Activated CD4-positive, alpha-beta T cell treated with anti-CD3 and anti-CD28 coated beads for 24 hours (primary cell): Measurements from ENCODE around the gene GRID1.
"Not testable (repeated sequence)": the region's sequence is repeated elsewhere in the genome, so short reads cannot be mapped to it uniquely, and the experiment has no call there.

ENCODE experiments used
- DNase-seq, 2 donors: peaks; one replicate each; pipeline ENCODE4 v3.0.0-alpha.2; 2020; ENCODE audit warnings: low read depth in 2 of 2

Gene GRID1

GRCh38 chr10:85997544-85997943, 369.1 kb downstream of the GRID1 start:
- no peak for DNase-seq

DNA sequence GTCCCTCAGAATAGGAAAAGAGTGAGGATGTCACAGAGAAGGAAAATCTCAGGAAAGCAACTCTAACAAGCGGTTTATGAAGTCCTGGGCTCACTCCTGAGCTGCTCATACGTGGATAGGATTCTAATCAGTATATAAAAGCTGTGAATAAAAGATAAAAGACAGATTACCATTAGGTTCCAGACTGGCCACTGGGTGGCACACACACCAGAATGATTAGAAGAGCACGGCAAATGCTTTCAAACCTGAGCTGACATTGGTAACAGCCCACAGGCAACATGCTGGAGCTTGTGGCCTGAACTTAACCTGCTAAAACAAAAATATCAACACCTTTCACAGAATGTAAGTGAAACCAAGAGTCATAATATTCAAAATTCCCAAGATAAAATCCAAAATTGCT, 370.8 kb downstream of the GRID1 start:
- no peak for DNase-seq

- DNase-seq = no peak
Measured at GRCh38 chr10:85993840-85994507, 372.6 kb downstream of the GRID1 start.

DNA sequence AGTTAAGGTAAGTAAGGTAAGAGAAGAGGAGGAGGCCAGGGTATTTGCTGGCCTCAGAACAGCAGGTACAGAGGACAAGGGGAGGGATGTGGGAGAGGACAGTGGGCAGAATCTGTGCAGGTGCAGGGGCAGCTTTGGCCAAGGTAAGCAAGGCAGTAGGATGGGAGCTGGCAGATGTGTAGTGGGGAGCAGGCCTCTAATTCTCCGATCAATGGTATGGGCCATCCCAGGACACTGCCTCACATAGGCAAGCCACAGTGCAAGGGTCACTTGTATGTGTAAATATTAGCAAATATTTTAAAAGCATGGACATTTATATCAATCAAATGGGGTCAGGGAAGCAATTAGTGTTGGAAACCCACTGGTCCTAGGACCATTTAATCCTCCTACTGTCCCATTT, 373.5 kb downstream of the GRID1 start:
- DNase-seq = no peak

DNA sequence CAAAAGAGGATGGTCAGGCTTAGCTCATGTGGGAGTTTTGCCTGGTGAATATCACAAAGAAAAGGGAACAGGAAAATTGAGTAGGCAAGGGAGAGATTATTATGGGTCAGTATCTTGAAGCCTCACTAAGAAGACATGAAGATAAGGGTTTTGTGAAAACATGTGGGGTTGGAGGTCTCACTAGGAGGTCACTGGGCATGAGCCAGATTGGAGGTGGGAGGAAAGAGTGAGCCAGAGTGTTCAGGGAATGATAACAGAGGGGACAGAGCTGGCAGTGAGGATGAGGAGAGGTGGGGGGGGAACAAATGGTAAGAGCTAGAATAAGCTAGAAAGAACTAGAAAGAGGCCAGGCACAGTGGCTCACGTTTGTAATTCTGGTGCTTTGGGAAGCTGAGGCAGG, 374.3 kb downstream of the GRID1 start:
- DNase-seq = no peak

DNA sequence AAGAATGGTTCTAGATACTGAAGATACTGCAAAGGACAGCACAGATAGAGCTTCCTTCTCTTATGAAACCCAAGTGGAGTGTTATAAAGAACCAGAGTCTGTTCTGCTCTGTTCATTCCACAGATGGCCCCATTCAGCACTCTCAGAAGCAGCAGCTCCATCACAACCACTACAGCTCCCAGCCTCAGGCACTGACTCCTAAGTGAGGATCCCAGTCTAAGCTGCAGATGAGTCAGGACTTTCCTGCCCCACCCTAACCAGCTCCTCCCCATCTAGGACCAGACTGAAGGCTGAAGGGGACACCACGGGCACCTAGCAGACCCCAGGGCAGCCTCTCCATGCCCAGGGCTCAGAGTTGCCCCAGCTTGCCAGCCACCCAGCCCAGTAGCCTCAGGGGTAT, 379.8 kb downstream of the GRID1 start:
- DNase-seq = no peak

- no peak for DNase-seq
Measured at GRCh38 chr10:85983051-85983450, 383.5 kb downstream of the GRID1 start.

GRCh38 chr10:85979598-85979997, 387.0 kb downstream of the GRID1 start:
- DNase-seq = no peak

DNA sequence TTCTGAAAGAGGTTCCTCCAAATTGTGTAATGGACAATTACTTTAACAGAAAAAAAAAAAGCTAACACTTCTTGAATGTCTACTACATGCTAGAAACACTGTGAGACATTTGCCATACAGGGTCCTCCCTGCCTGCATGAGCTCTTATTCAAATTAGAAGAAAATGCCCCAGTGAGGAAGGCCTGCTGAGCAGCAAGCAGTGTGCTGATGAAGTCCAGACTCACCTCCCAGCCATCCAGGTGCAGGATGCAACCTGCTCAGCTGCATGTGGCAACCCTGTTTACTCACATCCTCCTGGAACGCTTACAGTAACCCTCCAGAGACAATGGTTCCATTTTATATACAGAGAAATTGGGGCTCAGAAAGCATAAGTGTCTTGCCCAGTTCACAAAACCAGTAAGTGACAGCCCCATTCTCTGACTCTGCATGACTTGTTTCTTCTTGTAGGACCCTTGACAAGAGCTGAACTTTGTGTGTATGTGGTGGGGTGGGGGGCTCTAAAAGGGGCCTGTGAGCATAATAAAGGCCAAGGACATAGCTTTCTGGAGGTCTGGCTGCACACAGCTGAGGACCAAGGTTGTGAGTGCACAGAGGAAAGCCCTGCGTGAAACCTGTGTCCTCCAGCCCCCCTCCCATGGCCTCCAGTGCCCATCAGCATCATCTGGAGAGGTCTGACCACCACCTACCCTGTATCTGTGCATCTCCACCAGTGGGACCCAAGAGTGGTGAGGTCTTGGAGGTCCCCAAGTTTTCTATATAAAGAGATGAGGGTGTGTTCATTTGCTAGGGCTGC, 387.8 kb downstream of the GRID1 start:
- no peak for DNase-seq

DNA sequence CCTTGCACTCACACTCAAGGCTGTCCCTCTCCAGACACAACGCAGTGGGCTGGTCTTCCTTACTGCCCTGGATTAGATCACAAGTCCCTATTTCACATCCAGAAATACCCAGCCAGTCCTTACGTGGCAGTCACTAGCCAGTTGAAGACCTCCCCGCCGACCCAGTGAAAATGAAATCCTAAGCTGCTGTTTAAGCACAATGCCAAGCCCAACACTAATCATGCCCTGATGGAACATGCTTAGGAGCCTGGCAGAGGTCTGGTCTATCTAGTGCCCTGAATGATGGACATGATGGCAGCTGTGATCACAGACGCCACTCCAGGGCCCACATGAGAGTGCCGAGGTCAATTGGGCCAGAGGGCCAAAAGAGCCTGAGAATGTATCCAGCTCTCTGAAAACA, 389.0 kb downstream of the GRID1 start:
- no peak for DNase-seq

DNA sequence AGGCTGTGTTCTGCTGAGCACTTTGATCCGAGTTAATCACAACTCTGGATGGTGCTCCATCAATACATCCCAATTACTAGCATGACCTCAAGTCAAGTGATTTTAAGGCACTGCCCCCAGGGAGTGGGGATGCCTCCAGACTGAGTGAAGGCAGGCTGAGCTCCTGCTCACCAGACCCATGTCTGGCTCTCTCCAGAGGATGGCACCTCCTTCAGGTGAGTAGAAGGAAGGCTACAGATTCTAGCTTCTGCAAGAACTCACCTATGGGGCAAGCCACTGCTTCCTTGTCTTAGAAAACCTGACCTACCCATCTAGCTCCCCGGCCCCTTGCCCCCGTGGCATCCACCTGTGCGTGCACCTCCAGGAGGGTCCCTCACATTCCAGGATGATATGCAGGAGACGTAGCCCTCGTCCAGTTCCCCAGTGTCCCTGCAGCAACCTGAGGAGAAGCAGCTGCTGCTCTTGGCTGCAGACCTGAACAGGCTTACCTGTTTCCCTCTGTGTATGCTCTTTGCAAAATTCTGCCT, 390.3 kb downstream of the GRID1 start:
- DNase-seq = no peak

- DNase-seq = no peak
Measured at GRCh38 chr10:85971494-85971893, 395.1 kb downstream of the GRID1 start.

DNA sequence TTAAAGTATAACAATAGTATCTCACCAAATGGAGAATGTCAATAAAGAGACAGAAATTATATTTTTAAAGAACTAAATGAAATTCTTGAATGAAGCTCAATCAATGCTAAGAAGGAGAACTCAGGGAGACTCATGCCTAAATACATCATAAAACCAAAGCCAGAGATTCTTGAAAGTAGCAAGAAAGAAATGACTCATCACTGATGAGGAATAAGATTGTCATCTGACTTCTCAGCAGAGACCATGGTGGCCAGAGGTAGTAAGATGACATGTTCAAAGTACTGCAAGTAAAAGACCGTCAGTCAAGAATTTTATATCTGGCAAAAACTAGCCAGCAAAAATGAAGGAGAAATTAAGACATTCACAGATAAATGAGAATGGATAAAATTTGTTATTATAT, 399.0 kb downstream of the GRID1 start:
- no peak for DNase-seq

GRCh38 chr10:85961479-85962067, 405.0 kb downstream of the GRID1 start:
- DNase-seq = no peak

GRCh38 chr10:85961073-85961472, 405.5 kb downstream of the GRID1 start:
- DNase-seq = no peak

DNA sequence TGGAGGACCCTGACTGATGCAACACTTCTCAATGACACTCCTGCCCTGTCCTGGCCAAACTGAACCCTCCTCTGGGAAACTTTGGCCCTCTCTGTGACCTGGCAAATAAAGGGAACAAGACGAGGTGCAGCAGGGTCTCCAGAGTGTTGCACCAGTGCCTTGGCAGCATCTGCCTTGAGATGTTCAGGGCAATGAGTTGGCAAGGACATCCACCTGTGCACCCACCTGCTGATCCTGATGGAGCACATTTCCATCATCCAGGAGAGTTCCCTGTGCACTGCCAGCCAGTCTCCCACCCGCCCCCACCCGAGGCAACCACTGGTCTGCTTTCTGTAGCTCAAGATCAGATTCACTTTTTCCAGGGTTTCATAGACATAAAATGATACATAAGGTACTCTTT, 407.4 kb downstream of the GRID1 start:
- no peak for DNase-seq

- no peak for DNase-seq
Measured at GRCh38 chr10:85950921-85951320, 415.7 kb downstream of the GRID1 start.

DNA sequence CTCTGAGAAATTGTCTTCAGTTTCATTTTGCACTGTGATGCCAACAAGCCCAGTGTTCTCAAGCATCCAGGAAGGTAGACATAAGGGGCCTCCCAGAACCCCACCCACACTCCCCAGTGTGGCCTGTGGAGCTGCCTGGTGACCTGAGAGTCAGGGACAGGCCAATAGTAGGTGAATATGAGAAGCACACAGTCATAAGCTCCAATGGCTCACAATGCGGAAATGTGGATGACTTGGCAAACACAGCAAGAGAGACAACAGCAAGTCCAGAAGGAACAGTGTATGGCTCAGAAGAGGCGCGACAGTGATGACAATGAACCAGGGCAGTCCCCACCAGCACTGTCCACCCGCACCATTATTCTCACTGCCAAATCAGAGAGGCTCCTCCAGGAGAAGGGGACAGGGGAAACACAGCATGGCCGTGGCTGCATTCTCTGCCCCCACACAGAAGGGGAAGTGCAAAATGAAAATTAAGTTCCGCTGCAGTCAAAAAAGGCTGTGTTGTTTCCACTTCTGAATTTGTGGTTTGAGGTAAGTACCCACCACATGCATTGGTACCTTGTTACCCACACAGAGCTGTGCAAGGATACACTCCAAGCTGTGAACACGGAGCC, 419.8 kb downstream of the GRID1 start:
- DNase-seq = no peak

GRCh38 chr10:85936161-85936560, 430.4 kb downstream of the GRID1 start:
- DNase-seq = no peak

GRCh38 chr10:85934586-85934985, 432.0 kb downstream of the GRID1 start:
- DNase-seq = no peak

DNA sequence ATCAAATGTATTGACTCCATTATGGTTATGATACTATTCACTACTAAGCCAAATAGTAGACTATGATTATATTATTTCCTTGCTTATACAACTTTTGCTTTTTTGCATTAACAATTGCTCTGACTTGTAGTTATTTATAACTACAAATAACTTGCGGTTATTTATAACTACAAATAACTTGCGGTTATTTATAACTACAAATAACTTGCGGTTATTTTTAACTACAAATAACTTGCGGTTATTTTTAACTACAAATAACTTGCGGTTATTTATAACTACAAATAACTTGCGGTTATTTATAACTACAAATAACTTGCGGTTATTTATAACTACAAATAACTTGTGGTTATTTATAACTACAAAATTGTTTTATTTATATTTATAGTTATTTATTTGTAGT, 436.6 kb downstream of the GRID1 start:
- DNase-seq = not testable (repeated sequence)

DNA sequence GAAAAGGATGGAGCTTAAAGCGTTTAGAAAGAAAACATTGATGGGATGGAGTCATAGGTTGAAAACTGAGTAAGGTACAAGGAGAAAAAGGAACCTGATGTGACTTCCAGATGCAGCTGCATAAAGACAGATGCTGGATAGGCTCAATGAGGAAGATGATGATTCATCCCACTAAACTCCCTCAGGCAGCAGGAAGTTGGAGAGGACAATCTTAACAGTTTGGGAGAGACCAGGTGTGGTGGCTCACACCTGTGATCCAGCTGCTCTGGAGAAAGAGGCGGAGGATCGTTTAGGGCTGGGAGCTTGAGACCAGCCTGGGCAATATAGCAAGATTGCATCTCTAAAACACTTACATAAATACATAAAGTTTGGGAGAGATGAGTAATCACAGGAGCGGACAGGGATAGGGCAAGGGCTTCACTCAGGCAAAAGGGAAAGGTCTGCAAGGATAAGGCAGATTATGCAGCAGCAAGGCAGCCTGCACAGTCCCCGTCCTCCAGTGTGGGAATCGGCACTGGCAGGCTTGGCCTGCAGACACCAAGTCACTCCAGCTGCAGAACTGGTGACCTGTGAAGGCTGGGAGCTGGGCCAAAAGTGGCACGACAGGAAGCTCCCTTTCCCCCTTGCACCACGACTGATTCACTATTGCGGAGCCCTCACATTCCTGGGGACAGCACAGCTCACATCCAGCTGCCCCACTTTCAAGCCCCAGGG, 438.5 kb downstream of the GRID1 start:
- DNase-seq = no peak
